Measurements from ENCODE around the gene SAP25. TPM values are rescaled to one million over a fixed set of nuclear protein-coding genes. Genes with fewer than 3 reads are reported as not detected.

Gene SAP25
- total RNA-seq, 4 donors from 2014 or later = 0.66 TPM; not detected in 3

- TF ChIP-seq CTCF (IDR thresholded peaks at IDR 0.05; ENCODE audit: low read depth) = no peak
These were observed 588 bp downstream of the SAP25 start for GRCh38 chr7:100572949-100573675.

GRCh38 chr7:100572281-100572948 is 1.3 kb downstream of the SAP25 start:
- no peak for TF ChIP-seq CTCF (IDR thresholded peaks at IDR 0.05; ENCODE audit: low read depth)

- no peak for TF ChIP-seq CTCF (IDR thresholded peaks at IDR 0.05; ENCODE audit: low read depth)
These were observed 1.9 kb downstream of the SAP25 start for GRCh38 chr7:100571829-100572116.

- no peak for TF ChIP-seq CTCF (IDR thresholded peaks at IDR 0.05; ENCODE audit: low read depth)
These were observed 2.5 kb downstream of the SAP25 start for GRCh38 chr7:100570954-100571828.

GRCh38 chr7:100568896-100569844 is 4.5 kb downstream of the SAP25 start:
- TF ChIP-seq CTCF (IDR thresholded peaks at IDR 0.05; ENCODE audit: low read depth) = no peak

GRCh38 chr7:100568176-100568895 is 5.4 kb downstream of the SAP25 start:
- no peak for TF ChIP-seq CTCF (IDR thresholded peaks at IDR 0.05; ENCODE audit: low read depth)

Measured in subcutaneous adipose tissue (tissue), 4 donors.